NCI-H748 treated with DMSO at 0.1 percent for 48 hours (cell line): ENCODE measurements around the gene ITGA8.
"Not testable (repeated sequence)": the region's sequence is repeated elsewhere in the genome, so short reads cannot be mapped to it uniquely, and the experiment has no call there.

Experiments used
- DNase-seq: peaks from one replicate; lab custom pipeline; 2025; lab: John Stamatoyannopoulos, UW

ITGA8 gene

DNA sequence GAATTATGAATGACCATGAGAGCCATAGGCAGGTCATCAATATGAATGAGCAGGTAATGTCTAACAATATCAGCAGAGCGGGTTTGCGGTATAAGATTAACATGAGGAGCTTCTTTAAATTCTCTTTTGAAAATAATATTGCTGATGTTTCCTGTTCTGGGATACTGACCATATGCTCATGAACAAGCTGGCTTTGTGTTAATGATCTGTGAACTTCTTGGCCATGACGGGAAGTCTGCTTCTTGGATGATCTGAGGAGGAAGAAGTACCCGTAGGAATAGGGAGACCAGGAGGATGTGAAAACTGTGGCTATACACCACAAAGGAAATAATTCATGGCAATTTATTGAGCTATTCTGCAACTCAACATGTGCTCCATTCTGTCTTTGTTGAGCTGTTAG is 38.6 kb downstream of the ITGA8 start:
- DNase-seq = no peak

GRCh38 chr10:15678851-15679250 is 40.9 kb downstream of the ITGA8 start:
- DNase-seq = no peak

DNA sequence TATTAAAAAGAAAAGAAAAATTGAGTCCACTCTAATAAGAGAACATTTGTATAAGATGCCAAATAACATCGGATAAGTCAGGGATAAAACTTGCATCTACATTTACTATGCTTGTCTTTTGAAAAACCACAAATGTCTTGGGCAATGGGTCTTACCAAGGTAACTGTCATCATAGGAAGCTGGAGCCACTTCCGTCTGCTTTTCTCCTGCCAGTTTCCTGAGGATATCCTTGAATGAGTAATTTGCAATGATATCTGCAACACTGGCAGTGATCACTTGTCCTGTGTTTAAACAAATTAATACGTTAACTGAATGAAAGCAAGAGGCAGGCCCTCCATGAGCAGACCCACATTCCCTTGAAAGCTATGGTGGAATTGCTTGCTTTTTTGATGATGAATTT is 47.3 kb downstream of the ITGA8 start:
- no peak for DNase-seq

DNA sequence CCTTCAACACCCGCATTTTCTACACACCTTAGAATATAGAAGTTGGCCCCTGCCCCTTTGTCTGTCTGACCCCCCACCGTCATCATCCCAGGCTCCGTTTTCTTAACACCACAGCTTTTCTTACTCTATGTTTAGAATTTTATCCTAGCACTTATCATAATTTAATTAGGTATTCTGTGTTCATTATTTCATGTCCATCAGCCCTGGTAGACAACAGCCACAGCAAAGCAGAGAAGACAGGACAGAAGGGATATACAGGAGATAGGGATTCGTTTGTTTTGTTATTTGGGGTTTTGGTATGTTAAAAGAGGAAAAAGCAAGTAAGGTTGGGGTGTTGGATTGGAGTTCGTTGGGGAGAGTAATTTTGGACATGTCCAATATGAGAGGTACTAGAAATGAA is 48.8 kb downstream of the ITGA8 start:
- no peak for DNase-seq

GRCh38 chr10:15661574-15661973 is 58.1 kb downstream of the ITGA8 start:
- DNase-seq = no peak

DNA sequence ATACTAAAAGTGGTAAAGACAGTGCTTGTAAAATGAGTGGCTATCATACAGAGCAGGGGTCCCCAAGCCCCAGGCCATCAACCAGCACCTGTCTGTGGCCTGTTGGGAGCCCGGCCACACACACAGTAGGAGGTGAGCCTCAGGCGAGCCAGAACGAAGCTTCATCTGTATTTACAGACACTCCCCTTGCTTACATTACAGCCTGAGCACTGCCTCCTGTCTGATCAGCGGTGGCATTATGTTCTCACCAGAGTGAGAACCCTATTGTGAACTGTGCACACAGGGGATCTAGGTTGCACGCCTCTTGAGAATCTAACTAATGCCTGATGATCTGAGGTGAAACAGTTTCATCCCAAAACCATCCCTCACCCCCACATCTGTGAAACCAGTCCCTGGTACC is 58.7 kb downstream of the ITGA8 start:
- no peak for DNase-seq

GRCh38 chr10:15658069-15658702 is 61.5 kb downstream of the ITGA8 start:
- no peak for DNase-seq

GRCh38 chr10:15652757-15653156 is 67.0 kb downstream of the ITGA8 start:
- DNase-seq = no peak

GRCh38 chr10:15652117-15652516 is 67.6 kb downstream of the ITGA8 start:
- no peak for DNase-seq

DNA sequence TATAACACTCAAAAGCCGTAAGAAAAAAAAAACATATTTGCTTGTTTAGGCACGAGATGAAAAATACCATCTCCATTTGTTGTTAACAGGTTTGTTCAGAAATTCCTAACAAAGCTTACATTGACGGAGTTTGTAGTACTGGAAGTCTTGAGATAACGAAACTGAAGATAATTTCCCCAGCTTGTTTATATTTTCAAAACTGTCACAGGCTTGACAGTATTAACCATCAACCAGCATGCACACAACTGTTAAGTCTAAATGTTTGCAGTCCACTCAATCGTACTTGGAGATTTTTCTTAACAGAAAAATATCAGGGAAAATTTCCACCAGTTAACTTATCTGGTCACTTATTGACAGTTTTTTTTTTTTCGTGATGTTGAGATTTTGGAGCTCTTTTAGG is 68.5 kb downstream of the ITGA8 start:
- no peak for DNase-seq

GRCh38 chr10:15642095-15642494 is 77.6 kb downstream of the ITGA8 start:
- DNase-seq = no peak

DNA sequence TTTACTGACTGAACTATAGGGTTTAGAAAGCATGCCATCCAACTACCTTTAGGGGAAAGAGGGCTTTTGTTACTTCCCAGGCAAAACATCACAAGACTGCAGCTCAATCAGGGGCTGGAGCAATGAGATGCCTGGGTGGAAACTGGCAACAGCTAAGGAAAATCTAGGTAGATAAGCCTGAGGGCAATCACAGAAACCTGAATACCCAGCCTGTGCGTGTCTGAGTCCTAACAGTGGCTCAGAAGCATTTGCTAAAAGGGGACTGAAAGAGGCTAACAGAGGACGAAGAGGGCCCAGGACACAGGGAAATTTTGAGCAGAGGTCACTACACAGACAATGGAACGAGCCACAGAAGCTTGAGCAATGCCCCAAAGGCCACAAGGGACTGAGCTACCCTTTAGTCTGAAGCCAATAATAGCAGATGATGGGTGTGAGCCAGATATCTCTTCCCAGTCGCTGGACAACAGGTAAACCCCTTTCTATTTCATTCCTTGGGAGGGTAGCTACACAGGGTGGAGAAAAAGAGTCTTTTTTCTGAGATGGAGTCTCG is 79.1 kb downstream of the ITGA8 start:
- DNase-seq = no peak

GRCh38 chr10:15636446-15636845 is 83.3 kb downstream of the ITGA8 start:
- no peak for DNase-seq

DNA sequence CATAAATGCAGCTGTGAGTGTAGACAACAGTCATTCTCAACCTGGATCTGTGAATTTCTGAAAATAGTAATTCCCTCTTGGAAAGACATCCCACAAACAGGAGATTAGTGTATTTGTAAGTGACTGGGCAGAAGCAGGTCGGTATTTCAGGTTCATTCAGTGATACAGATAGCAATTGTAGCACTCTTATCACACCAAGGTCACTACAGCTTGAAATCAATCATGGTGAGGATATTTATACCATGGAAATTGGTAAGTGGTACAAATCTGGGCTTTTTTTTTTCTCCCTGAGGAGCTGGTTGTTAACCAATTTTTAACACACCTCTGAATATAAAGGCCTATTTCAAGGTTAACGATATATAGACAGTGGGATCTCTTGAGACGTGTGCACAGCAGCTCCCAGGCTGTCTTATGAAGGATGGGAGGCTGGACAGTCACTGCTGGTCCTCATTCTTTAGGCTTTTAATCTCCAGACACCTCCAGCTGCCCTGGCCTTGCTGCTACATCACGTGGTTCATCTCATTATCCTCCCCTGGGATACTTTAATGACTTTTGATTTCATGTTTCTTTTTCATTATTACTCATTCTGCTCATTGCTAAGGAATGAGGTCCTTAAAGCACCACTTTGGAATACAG is 87.1 kb downstream of the ITGA8 start:
- DNase-seq = no peak

DNA sequence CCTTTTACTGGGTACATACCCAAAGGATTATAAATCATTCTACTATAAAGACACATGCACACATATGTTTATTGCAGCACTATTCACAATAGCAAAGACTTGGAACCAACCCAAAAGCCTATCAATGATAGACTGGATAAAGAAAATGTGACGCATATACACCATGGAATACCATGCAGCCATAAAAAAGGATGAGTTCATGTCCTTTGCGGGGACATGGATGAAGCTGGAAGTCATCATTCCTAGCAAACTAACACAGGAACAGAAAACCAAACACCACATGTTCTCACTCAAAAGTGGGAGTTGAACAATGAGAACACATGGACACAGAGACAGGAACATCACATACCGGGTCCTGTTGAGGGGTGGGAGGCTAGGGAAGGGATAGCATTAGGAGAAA is 88.5 kb downstream of the ITGA8 start:
- DNase-seq = not testable (repeated sequence)

GRCh38 chr10:15630353-15630752 is 89.4 kb downstream of the ITGA8 start:
- DNase-seq = no peak

GRCh38 chr10:15627617-15628196 is 92.0 kb downstream of the ITGA8 start:
- no peak for DNase-seq

DNA sequence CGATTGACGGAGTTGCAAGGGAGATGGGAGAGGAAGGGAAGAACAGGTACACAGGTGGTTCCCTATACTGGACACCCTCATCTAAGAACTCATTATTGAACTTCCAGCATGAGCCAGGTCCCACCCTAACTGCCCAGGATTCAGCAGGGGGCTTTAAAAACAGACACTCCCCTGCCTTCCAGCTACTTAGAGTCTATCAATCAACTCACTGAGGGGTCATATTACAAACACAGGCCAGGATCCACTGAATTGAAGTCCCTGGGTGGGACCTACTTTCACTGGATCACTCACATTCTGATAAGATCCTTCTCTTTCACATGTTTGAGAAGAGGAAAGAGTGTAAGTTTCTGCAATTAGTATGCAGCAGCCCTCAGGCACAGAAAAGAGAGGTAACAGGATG is 92.8 kb downstream of the ITGA8 start:
- no peak for DNase-seq

DNA sequence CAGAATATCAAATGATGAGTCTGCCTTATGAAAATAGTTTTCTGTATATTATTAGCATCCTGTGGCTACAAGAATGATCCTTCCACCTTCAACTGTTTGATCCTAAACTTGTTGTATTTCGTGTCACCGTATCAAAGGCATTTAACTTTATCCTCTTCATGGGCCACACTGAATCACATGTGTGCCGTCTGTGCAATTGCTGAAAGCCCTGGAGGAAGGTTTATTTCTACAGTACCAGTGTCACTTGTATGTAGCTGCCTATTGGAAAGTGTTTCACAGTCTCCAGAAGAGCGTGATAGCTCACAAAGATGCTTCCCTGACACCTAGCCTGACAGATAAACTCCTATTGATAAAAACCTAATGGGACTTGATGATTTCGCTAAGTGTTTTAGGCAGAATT is 94.5 kb downstream of the ITGA8 start:
- DNase-seq = no peak

DNA sequence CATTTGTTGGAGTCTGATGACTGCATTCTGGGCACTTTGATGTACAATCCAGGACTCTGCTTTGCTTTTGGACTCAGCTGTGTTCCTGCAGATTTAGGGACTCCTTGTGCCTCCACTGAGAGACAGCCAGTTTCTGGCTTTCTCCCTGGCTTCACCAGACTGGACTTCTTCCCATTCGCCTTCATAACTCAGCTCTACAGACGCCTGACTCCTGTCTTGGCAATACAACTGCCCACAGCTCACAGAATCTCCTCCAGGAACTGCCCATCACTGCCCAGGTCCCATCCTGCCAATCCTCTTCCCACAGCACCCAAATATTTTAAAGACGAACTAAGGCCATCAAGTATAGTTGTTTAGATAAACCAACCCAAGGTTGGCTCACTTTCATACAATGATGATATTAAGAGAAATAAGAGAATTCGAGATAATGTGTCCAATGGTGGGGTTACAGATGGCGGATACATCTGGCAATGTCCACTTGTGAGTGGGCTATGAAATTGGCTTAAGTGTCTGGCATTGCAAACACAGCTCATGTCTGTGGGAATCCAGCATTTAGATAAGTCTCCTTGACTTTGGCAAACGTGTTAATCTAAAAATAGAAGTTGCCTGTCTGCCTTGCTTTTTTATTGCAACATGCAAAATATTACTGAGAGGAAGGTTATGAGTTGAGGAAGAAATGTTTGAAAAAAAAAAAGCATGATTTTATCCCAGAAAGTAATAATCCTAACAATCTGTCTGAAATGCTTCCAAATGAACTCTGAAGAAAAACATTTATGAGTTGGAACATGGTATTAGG is 95.1 kb downstream of the ITGA8 start:
- DNase-seq = no peak

GRCh38 chr10:15620836-15621515 is 98.7 kb downstream of the ITGA8 start:
- no peak for DNase-seq

GRCh38 chr10:15620337-15620736 is 99.4 kb downstream of the ITGA8 start:
- no peak for DNase-seq
